K562 (cell line): ENCODE results near the gene PDCD5. TPM values are rescaled to one million over a fixed set of nuclear protein-coding genes. Genes with fewer than 3 reads are reported as not detected.

Experiments used
- ATAC-seq: fragments of 200-7000 bp; cut with Tn5 transposase; 3 replicates; pipeline ENCODE4 v1.9.1; 2020; ENCODE audit warnings: moderate library complexity
- BruUV-seq: library from RNA; stranded (reverse); fragments of 400-500 nt; replicated peaks from 2 replicates; lab custom pipeline; 2021; lab: Mats Ljungman, UMichigan
- CTCF ChIA-PET: fragments of 300-600 bp; formaldehyde crosslinking; extraction: SDS; loops from one replicate; lab custom pipeline; 2021; ENCODE audit warnings: low intra/inter-chr PET ratio; lab: Yijun Ruan, JAX
- POLR2A ChIA-PET: fragments of 300-600, 350-650 bp; sonication (Branson Sonifier 250); formaldehyde crosslinking; extraction: SDS; loops from one replicate; lab custom pipeline; 2021; ENCODE audit warnings: antibody characterized with exemption, inconsistent platforms; lab: Yijun Ruan, JAX
- DNase-seq, 4 experiments: peaks; one replicate each; pipeline versions ENCODE4 v3.0.0 to v3.0.0-alpha.2; 2011 to 2018; ENCODE audit warnings: low spot score in 3 of 4, mixed read lengths in 3 of 4; ENCODE audit errors: extremely low read depth in 1 of 4
- FAIRE-seq: peaks from 2 replicates; lab custom pipeline; 2011; peaks lifted over from hg19 to GRCh38; lab: Jason Lieb, UNC
- H2AFZ ChIP-seq: 2 replicates; pipeline ENCODE4 v1.6.0; 2011; ENCODE audit warnings: low read depth, low read length, control low read depth, inconsistent platforms
- H3K27ac ChIP-seq: fragments of 200-600 bp; 3 replicates; pipeline ENCODE4 v1.8.0; 2011; ENCODE audit warnings: low read depth, mild to moderate bottlenecking, control low read depth, inconsistent platforms, low read length, moderate library complexity, mixed read lengths; ENCODE audit errors: extremely low read depth
- H3K27me3 ChIP-seq, 2 experiments: fragments of 300-600 bp in 1 of 2; 2 replicates in 1 of 2; 3 replicates in 1 of 2; pipeline versions ENCODE4 v1.6.0 to v1.8.0; 2011; ENCODE audit warnings: inconsistent platforms in 2 of 2, low read length in 2 of 2, mild to moderate bottlenecking in 1 of 2, mixed read lengths in 1 of 2, moderate library complexity in 1 of 2; ENCODE audit not compliant: control insufficient read depth in 2 of 2, insufficient read depth in 2 of 2
- H3K36me3 ChIP-seq: fragments of 300-600 bp; 3 replicates; pipeline ENCODE4 v1.8.0; 2011; ENCODE audit warnings: mild to moderate bottlenecking, low read length, inconsistent platforms; ENCODE audit not compliant: control insufficient read depth, insufficient read depth
- H3K4me1 ChIP-seq, 2 experiments: fragments of 200-600 bp in 1 of 2; replicated peaks in 1 of 2; 2 replicates in 1 of 2; 3 replicates in 1 of 2; pipeline versions ENCODE4 v1.5.1 to v1.8.0; 2011; ENCODE audit warnings: inconsistent platforms in 2 of 2, low read length in 2 of 2, mild to moderate bottlenecking in 1 of 2, mixed read lengths in 1 of 2, moderate library complexity in 1 of 2; ENCODE audit not compliant: control insufficient read depth in 2 of 2, insufficient read depth in 2 of 2
- H3K4me2 ChIP-seq: 2 replicates; pipeline ENCODE4 v1.6.1; 2011; ENCODE audit warnings: low read length, control low read depth, inconsistent platforms, mixed read lengths; ENCODE audit not compliant: insufficient read depth
- H3K4me3 ChIP-seq: fragments of 200-600 bp; sonication (generic), shearing (Covaris generic); 2 replicates; pipeline ENCODE4 v1.5.1; 2016; ENCODE audit warnings: control low read depth, inconsistent platforms
- H3K79me2 ChIP-seq: fragments of 200-600 bp; 3 replicates; pipeline ENCODE4 v1.8.0; 2011; ENCODE audit warnings: low read length, inconsistent platforms; ENCODE audit not compliant: control insufficient read depth, insufficient read depth
- H3K9ac ChIP-seq, 2 experiments: 2 replicates each; pipeline versions ENCODE4 v1.6.0 to v1.6.1; 2011; ENCODE audit warnings: low read depth in 2 of 2, low read length in 2 of 2, control low read depth in 1 of 2, inconsistent platforms in 1 of 2, mild to moderate bottlenecking in 1 of 2, mixed read lengths in 1 of 2; ENCODE audit not compliant: insufficient read depth in 1 of 2
- H3K9me1 ChIP-seq: one replicate; pipeline ENCODE4 v1.6.0; 2011; ENCODE audit warnings: inconsistent platforms, mild to moderate bottlenecking, low read length, moderate library complexity; ENCODE audit not compliant: control insufficient read depth, insufficient read depth
- H3K9me3 ChIP-seq: replicated peaks from 2 replicates; pipeline ENCODE4 v1.5.1; 2011; ENCODE audit warnings: low read depth, low read length, inconsistent platforms; ENCODE audit not compliant: control insufficient read depth, insufficient read depth
- H4K20me1 ChIP-seq: replicated peaks from 2 replicates; pipeline ENCODE4 v1.6.1; 2011; ENCODE audit warnings: low read length, inconsistent platforms, mixed read lengths; ENCODE audit not compliant: control insufficient read depth, insufficient read depth
- ATF7 ChIP-seq: fragments of 450-650 bp; IDR thresholded peaks from 2 replicates; pipeline ENCODE4 v1.7.1; 2014; ENCODE audit warnings: mild to moderate bottlenecking, moderate library complexity
- RFX1 ChIP-seq: fragments of 450-650 bp; IDR thresholded peaks from 2 replicates; pipeline ENCODE4 v1.6.1; 2016; ENCODE audit warnings: mild to moderate bottlenecking, moderate library complexity
- TAL1 ChIP-seq: fragments of 450-650 bp; IDR thresholded peaks from 2 replicates; pipeline ENCODE4 v1.6.1; 2016; ENCODE audit warnings: mild to moderate bottlenecking
- WGBS: fragments of 100-300 bp; shearing (Covaris generic); methylation state at CpG from one replicate; pipeline ENCODE4 v1.1.6; 2016; ENCODE audit warnings: low coverage, mixed read lengths; ENCODE audit not compliant: insufficient coverage; ENCODE audit errors: missing lambda C conversion rate; 5-methylcytosine and 5-hydroxymethylcytosine counted together
- in situ Hi-C: fragments of 300-500 bp; cut with MboI; formaldehyde crosslinking; loops from 4 replicates; pipeline ENCODE4 v1.15.0; 2018; ENCODE audit warnings: inconsistent platforms, mixed read lengths
- intact Hi-C: fragments of 100-400 bp; cut with micrococcal nuclease; formaldehyde crosslinking; loops from 2 replicates; pipeline ENCODE4 v1.14.2; 2022
- polyA plus RNA-seq, 8 experiments: library from polyadenylated mRNA; depleted of rRNA in 4 of 8; stranded (reverse) in 5 of 8; unstranded in 3 of 8; fragments of >200 nt; fragmentation: Nextera tagmentation in 2 of 8; fragmentation: Illumina TruSeq in 1 of 8; extraction: Ambion mirVana in 2 of 8; extraction: Trizol in 1 of 8; gene quantifications; 2 replicates each; pipeline versions ENCODE4 v1.2.1 to v1.2.3, GENCODE V29; 2011 to 2014; ENCODE audit warnings: inconsistent platforms in 1 of 8, missing spikeins in 1 of 8
- total RNA-seq, 7 experiments: library from RNA; depleted of rRNA in 6 of 7; stranded (reverse); fragments of >200 nt in 6 of 7; fragmentation: Illumina TruSeq in 2 of 7; extraction: Trizol in 2 of 7; gene quantifications; 2 replicates each; pipeline versions ENCODE4 v1.2.1 to v1.2.3, GENCODE V29; 2011 to 2021; ENCODE audit warnings: low replicate concordance in 1 of 7
- TF ChIP-seq, protein P1 (sequence below), 2 experiments: IDR thresholded peaks; 2 replicates each; pipeline ENCODE4 v1.6.1; 2012; ENCODE audit warnings: improper control_type of control experiment in 2 of 2, low read depth in 2 of 2, low read length in 2 of 2, borderline replicate concordance in 1 of 2

The PDCD5 gene
- total and polyA plus RNA-seq, 9 of the 15 experiments (the other 6 are each of a cell fraction or from before 2014, with no cell fraction given) = 122 to 322 (median 269) TPM

DNA sequence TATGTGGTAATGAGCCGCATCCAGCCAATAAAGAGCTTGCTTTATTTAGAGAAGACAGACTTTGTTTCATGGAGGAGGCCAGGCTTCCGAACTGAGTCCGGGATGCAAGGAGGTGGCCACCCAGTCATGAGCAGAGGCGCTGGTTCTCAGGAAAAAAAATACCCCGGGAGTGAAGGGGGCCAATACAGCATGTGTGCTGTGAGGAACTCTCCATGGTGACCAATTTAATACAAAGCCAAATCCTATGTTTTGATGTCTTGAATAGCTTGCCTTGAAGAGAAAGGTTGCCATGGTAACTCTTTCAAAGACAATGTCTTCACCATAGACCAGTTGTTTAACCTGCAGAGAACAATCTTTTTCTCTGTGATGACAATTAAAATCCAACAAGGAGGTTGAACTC, 43.4 kb upstream of the PDCD5 start:
- no peak overlapping the region for H3K9ac ChIP-seq
- no peaks in the 10 kb centered on the region for H3K79me2 ChIP-seq
- in situ Hi-C loops = no loop called here
- BruUV-seq = no TSS peak
- TF ChIP-seq ATF7 (no peak), TAL1 (no peak), RFX1 (peak; percentile 71)
- TF ChIP-seq, protein P1, sequence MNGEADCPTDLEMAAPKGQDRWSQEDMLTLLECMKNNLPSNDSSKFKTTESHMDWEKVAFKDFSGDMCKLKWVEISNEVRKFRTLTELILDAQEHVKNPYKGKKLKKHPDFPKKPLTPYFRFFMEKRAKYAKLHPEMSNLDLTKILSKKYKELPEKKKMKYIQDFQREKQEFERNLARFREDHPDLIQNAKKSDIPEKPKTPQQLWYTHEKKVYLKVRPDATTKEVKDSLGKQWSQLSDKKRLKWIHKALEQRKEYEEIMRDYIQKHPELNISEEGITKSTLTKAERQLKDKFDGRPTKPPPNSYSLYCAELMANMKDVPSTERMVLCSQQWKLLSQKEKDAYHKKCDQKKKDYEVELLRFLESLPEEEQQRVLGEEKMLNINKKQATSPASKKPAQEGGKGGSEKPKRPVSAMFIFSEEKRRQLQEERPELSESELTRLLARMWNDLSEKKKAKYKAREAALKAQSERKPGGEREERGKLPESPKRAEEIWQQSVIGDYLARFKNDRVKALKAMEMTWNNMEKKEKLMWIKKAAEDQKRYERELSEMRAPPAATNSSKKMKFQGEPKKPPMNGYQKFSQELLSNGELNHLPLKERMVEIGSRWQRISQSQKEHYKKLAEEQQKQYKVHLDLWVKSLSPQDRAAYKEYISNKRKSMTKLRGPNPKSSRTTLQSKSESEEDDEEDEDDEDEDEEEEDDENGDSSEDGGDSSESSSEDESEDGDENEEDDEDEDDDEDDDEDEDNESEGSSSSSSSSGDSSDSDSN (IDR thresholded peaks at IDR 0.05; ENCODE audit: borderline replicate concordance in 1 of 2, low read depth in 2 of 2, low read length in 2 of 2) = no peak
- CTCF ChIA-PET = no interaction called here
- peaks cover 3 to 12% of the 10 kb centered on the region in 2 experiments; a peak in 3 of 5 replicates for H3K27me3 ChIP-seq
- DNase-seq (no peak), FAIRE-seq (no peak), ATAC-seq (no peak)
- H4K20me1 ChIP-seq = no peaks in the 10 kb centered on the region
- no peak overlapping the region for H3K4me2 ChIP-seq
- no peaks in the 10 kb centered on the region for H3K36me3 ChIP-seq
- H3K9me3 ChIP-seq = no peaks in the 10 kb centered on the region; the same call in 1 of the 2 replicates
- intact Hi-C loops = no loop called here
- H3K9me1 ChIP-seq = no peaks in the 10 kb centered on the region
- WGBS = 2% methylated on average over 5 of the region's 5 CpGs
- POLR2A ChIA-PET = no interaction called here
- peaks cover 0 to 8% of the 10 kb centered on the region in 2 experiments; a peak in 3 of 5 replicates for H3K4me1 ChIP-seq
- no peak overlapping the region for H3K4me3 ChIP-seq
- H3K27ac ChIP-seq = no peak overlapping the region
- H2AFZ ChIP-seq = no peak overlapping the region
